DND-41 (cell line): Measurements from ENCODE around the gene STAB2.

ENCODE experiments used
- ATAC-seq: fragments of 200-7000 bp; cut with Tn5 transposase; 3 replicates; pipeline ENCODE4 v1.9.1; 2021; ENCODE audit warnings: low read depth; ENCODE audit not compliant: insufficient read depth
- DNase-seq: peaks from one replicate; pipeline ENCODE4 v3.0.0-alpha.2; 2020
- H2AFZ ChIP-seq: 2 replicates; pipeline ENCODE4 v1.6.0; 2012; ENCODE audit warnings: low read depth, low read length
- H3K27ac ChIP-seq: 2 replicates; pipeline ENCODE4 v1.5.1; 2012; ENCODE audit warnings: low read length, inconsistent platforms
- H3K27me3 ChIP-seq: fragments of 200-600 bp; sonication (generic); 2 replicates; pipeline ENCODE4 v1.6.0; 2012; ENCODE audit warnings: low read length, mild to moderate bottlenecking, inconsistent platforms; ENCODE audit not compliant: insufficient read depth, poor library complexity
- H3K36me3 ChIP-seq: 2 replicates; pipeline ENCODE4 v1.5.1; 2012; ENCODE audit warnings: low read length, inconsistent platforms; ENCODE audit not compliant: insufficient read depth
- H3K4me1 ChIP-seq: 2 replicates; pipeline ENCODE4 v1.5.1; 2012; ENCODE audit warnings: mild to moderate bottlenecking, low read length; ENCODE audit not compliant: insufficient read depth
- H3K4me2 ChIP-seq: 2 replicates; pipeline ENCODE4 v1.6.0; 2012; ENCODE audit warnings: mild to moderate bottlenecking, moderate library complexity, low read length, inconsistent platforms; ENCODE audit not compliant: insufficient read depth
- H3K4me3 ChIP-seq, 2 experiments: fragments of 200-600 bp in 1 of 2; shearing (Covaris generic) in 1 of 2; 2 replicates each; pipeline ENCODE4 v1.5.1; 2012 to 2016; ENCODE audit warnings: inconsistent platforms in 2 of 2, low read length in 2 of 2, mild to moderate bottlenecking in 2 of 2, low read depth in 1 of 2, moderate library complexity in 1 of 2
- H3K79me2 ChIP-seq: 2 replicates; pipeline ENCODE4 v1.6.0; 2012; ENCODE audit warnings: low read length, inconsistent platforms; ENCODE audit not compliant: insufficient read depth
- H3K9ac ChIP-seq: 2 replicates; pipeline ENCODE4 v1.6.0; 2012; ENCODE audit warnings: low read depth, mild to moderate bottlenecking, inconsistent platforms, low read length, moderate library complexity
- H3K9me3 ChIP-seq: 2 replicates; pipeline ENCODE4 v1.5.1; 2012; ENCODE audit warnings: low read length, moderate library complexity, mild to moderate bottlenecking, inconsistent platforms; ENCODE audit not compliant: insufficient read depth, severe bottlenecking
- H4K20me1 ChIP-seq: 2 replicates; pipeline ENCODE4 v1.6.0; 2012; ENCODE audit warnings: low read length; ENCODE audit not compliant: insufficient read depth
- EZH2 ChIP-seq: IDR thresholded peaks from 3 replicates; pipeline ENCODE4 v1.6.1; 2012; ENCODE audit warnings: borderline replicate concordance, low read depth, mild to moderate bottlenecking, moderate library complexity, low read length, inconsistent platforms; ENCODE audit not compliant: severe bottlenecking
- TF ChIP-seq, protein P1 (sequence below): IDR thresholded peaks from 2 replicates; pipeline ENCODE4 v1.5.1; 2012; ENCODE audit warnings: borderline replicate concordance, low read length, moderate library complexity, mild to moderate bottlenecking; ENCODE audit not compliant: poor library complexity, severe bottlenecking; ENCODE audit errors: extremely low read depth

The STAB2 gene

GRCh38 chr12:103803847-103804246 lies 216.8 kb downstream of the STAB2 start:
- no peak for TF ChIP-seq EZH2
- TF ChIP-seq, protein P1, sequence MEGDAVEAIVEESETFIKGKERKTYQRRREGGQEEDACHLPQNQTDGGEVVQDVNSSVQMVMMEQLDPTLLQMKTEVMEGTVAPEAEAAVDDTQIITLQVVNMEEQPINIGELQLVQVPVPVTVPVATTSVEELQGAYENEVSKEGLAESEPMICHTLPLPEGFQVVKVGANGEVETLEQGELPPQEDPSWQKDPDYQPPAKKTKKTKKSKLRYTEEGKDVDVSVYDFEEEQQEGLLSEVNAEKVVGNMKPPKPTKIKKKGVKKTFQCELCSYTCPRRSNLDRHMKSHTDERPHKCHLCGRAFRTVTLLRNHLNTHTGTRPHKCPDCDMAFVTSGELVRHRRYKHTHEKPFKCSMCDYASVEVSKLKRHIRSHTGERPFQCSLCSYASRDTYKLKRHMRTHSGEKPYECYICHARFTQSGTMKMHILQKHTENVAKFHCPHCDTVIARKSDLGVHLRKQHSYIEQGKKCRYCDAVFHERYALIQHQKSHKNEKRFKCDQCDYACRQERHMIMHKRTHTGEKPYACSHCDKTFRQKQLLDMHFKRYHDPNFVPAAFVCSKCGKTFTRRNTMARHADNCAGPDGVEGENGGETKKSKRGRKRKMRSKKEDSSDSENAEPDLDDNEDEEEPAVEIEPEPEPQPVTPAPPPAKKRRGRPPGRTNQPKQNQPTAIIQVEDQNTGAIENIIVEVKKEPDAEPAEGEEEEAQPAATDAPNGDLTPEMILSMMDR, result no peak
- no peak for ATAC-seq
- no peak for DNase-seq
- Histone ChIP-seq H2AFZ (no peak overlapping the region), H3K27ac (no peak overlapping the region), H3K9me3 (no peaks in the 10 kb centered on the region), H3K27me3 (peaks cover 31% of the 10 kb centered on the region), H3K4me3 (no peak overlapping the region), H3K79me2 (no peaks in the 10 kb centered on the region), H3K36me3 (no peaks in the 10 kb centered on the region), H3K4me2 (no peak overlapping the region), H4K20me1 (no peaks in the 10 kb centered on the region; the same call in 1 of the 2 replicates), H3K9ac (no peak overlapping the region), H3K4me1 (no peaks in the 10 kb centered on the region)

- Histone ChIP-seq H3K27ac (no peak overlapping the region), H2AFZ (no peak overlapping the region), H3K4me2 (no peak overlapping the region), H3K9me3 (no peaks in the 10 kb centered on the region), H3K9ac (no peak overlapping the region), H3K27me3 (peaks cover 32% of the 10 kb centered on the region), H3K36me3 (no peaks in the 10 kb centered on the region), H3K4me1 (no peaks in the 10 kb centered on the region), H3K4me3 (no peak overlapping the region), H3K79me2 (no peaks in the 10 kb centered on the region), H4K20me1 (no peaks in the 10 kb centered on the region; the same call in 1 of the 2 replicates)
- DNase-seq (no peak), ATAC-seq (no peak)
- TF ChIP-seq EZH2, result no peak
Observed at GRCh38 chr12:103805655-103806360, 218.7 kb downstream of the STAB2 start.

GRCh38 chr12:103806803-103807202 lies 219.7 kb downstream of the STAB2 start:
- Histone ChIP-seq H3K4me3 (no peak overlapping the region), H3K36me3 (no peaks in the 10 kb centered on the region), H4K20me1 (no peaks in the 10 kb centered on the region; the same call in 1 of the 2 replicates), H3K4me1 (no peaks in the 10 kb centered on the region), H3K4me2 (no peak overlapping the region), H3K9ac (no peak overlapping the region), H3K27me3 (peaks cover 31% of the 10 kb centered on the region), H3K9me3 (no peaks in the 10 kb centered on the region), H2AFZ (no peak overlapping the region), H3K79me2 (no peaks in the 10 kb centered on the region), H3K27ac (no peak overlapping the region)
- TF ChIP-seq, protein P1, result no peak
- TF ChIP-seq EZH2, result no peak
- DNase-seq, result no peak
- ATAC-seq, result no peak

GRCh38 chr12:103807561-103808238 lies 220.6 kb downstream of the STAB2 start:
- no peaks in the 10 kb centered on the region for H3K9me3 ChIP-seq
- no peak overlapping the region for H3K27ac ChIP-seq
- H3K4me2 ChIP-seq, result no peak overlapping the region
- H2AFZ ChIP-seq, result no peak overlapping the region
- no peaks in the 10 kb centered on the region; the same call in 1 of the 2 replicates for H4K20me1 ChIP-seq
- peaks cover 30% of the 10 kb centered on the region for H3K27me3 ChIP-seq
- TF ChIP-seq, protein P1, result no peak
- TF ChIP-seq EZH2, result no peak
- ATAC-seq (no peak), DNase-seq (no peak)
- no peaks in the 10 kb centered on the region for H3K36me3 ChIP-seq
- no peaks in the 10 kb centered on the region for H3K4me1 ChIP-seq
- H3K4me3 ChIP-seq, result no peak overlapping the region
- H3K9ac ChIP-seq, result no peak overlapping the region
- no peaks in the 10 kb centered on the region for H3K79me2 ChIP-seq
